ENCODE results near the gene TNFSF18.

The TNFSF18 gene

DNA sequence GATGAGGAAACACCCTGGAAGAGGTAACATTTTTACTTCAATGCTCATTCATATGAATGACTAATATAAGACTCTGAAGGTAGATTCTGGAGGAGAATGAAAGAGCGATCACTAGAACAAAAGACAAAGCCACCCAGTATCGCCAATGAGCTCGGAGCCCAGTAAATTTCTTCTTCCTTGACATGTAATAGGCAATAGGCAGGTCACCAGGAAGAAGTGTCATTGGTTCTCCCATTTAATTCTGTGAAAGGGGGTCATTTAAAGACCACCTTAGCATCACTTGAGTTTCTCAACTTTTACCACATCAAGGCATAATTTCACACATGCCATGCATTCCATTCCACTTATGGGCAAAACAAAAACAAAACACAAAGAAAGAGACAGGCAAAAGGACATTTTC is 7.9 kb downstream of the TNFSF18 start:
- CTCF ChIA-PET: no interaction called here
- peaks cover 0 to 9% (median 4%) of the 10 kb centered on the region in 4 experiments for H3K4me1 ChIP-seq (ENCODE audit: control extremely low read depth in 1 of 4, control insufficient read depth in 4 of 4, insufficient read depth in 4 of 4, low read length in 3 of 4)
- WGBS (ENCODE audit: insufficient coverage): 100% methylated on average over 3 of the region's 3 CpGs
- POLR2A ChIA-PET: no interaction called here
- H3K9me3 ChIP-seq (ENCODE audit: control extremely low read depth in 1 of 5, control insufficient read depth in 4 of 5, insufficient read depth in 2 of 5, low read depth in 1 of 5, low read length in 4 of 5): no peaks in the 10 kb centered on the region
- H3K4me3 ChIP-seq (ENCODE audit: control insufficient read depth in 1 of 7, extremely low read depth in 1 of 7, insufficient read depth in 4 of 7, low read depth in 2 of 7, low read length in 6 of 7): no peak overlapping the region
- no peaks in the 10 kb centered on the region for H3K27me3 ChIP-seq (replicated peaks in 2 of 5; ENCODE audit: control insufficient read depth in 4 of 5, insufficient read depth in 5 of 5, low read length in 4 of 5)
- DNase-seq: no peak
- no peak overlapping the region for H3K27ac ChIP-seq (ENCODE audit: insufficient read depth in 1 of 2, low read depth in 1 of 2, low read length in 2 of 2, poor library complexity in 1 of 2, severe bottlenecking in 2 of 2)
- no peaks in the 10 kb centered on the region for H3K36me3 ChIP-seq (ENCODE audit: control insufficient read depth in 4 of 4, insufficient read depth in 4 of 4, low read length in 3 of 4)

DNA sequence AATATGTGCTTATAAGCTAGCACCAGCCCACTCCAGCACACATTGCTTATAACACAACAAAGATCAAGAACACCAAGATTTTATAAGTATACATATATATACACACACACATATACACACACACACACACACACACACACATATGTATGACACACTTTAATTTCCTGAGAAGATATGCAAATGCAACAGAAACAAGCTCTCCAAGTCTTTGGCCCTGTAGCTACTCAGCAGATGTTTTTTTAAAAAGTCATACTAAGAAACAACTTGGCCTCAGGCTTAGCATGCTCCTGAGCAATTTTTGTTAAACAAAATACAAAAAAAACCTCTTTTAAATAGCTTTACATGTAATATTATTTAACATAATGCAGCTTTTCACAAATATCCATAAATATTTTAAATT is 11.1 kb downstream of the TNFSF18 start:
- no peaks in the 10 kb centered on the region for H3K36me3 ChIP-seq (ENCODE audit: control insufficient read depth in 4 of 4, insufficient read depth in 4 of 4, low read length in 3 of 4)
- POLR2A ChIA-PET: no interaction called here
- peaks cover 0 to 9% (median 4%) of the 10 kb centered on the region in 4 experiments for H3K4me1 ChIP-seq (ENCODE audit: control extremely low read depth in 1 of 4, control insufficient read depth in 4 of 4, insufficient read depth in 4 of 4, low read length in 3 of 4)
- H3K27me3 ChIP-seq (replicated peaks in 2 of 5; ENCODE audit: control insufficient read depth in 4 of 5, insufficient read depth in 5 of 5, low read length in 4 of 5): no peaks in the 10 kb centered on the region
- no peaks in the 10 kb centered on the region for H3K9me3 ChIP-seq (ENCODE audit: control extremely low read depth in 1 of 5, control insufficient read depth in 4 of 5, insufficient read depth in 2 of 5, low read depth in 1 of 5, low read length in 4 of 5)
- H3K27ac ChIP-seq (ENCODE audit: insufficient read depth in 1 of 2, low read depth in 1 of 2, low read length in 2 of 2, poor library complexity in 1 of 2, severe bottlenecking in 2 of 2): no peak overlapping the region
- DNase-seq: no peak
- CTCF ChIA-PET: interaction anchor here (1.7 kb wide), 1 partner anchor 164 kb away, joined by 7 read pairs; no protein-coding TSS in a partner anchor
- no peak overlapping the region for H3K4me3 ChIP-seq (ENCODE audit: control insufficient read depth in 1 of 7, extremely low read depth in 1 of 7, insufficient read depth in 4 of 7, low read depth in 2 of 7, low read length in 6 of 7)

DNA sequence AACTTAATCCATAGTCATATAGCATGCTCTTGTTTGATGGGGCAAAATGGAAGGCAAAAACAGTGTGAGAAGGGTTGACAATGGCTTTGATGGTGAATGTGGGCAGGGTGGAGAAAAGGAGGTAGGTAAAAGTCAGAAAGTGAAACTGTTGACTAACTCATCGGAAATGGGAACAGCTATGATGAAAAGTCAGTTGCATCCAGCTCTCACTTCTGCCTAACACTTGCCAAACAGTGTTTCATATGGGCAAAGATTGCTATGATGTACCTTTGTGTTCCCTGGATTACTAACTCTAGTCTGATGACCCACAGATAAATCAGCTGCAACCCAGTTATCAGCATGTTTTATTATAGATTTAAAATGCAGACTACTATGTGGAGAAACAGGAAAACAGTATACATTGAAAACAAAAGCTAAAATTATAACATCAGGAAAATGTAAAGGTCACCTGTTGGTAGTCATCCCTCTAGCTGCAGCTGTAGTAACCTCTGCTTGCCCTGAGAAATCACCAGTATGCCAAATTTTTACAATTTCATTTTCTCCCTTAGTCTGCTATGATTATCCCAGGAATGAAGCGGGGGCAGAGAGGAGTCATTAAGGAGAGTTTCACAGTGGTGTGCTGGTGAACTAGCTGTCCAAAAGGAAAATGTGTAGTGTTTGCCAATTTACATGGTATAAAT is 11.7 kb downstream of the TNFSF18 start:
- Histone ChIP-seq H3K9me3 (ENCODE audit: control extremely low read depth in 1 of 5, control insufficient read depth in 4 of 5, insufficient read depth in 2 of 5, low read depth in 1 of 5, low read length in 4 of 5) (no peaks in the 10 kb centered on the region), H3K27ac (ENCODE audit: insufficient read depth in 1 of 2, low read depth in 1 of 2, low read length in 2 of 2, poor library complexity in 1 of 2, severe bottlenecking in 2 of 2) (no peak overlapping the region), H3K36me3 (ENCODE audit: control insufficient read depth in 4 of 4, insufficient read depth in 4 of 4, low read length in 3 of 4) (no peaks in the 10 kb centered on the region), H3K4me3 (ENCODE audit: control insufficient read depth in 1 of 7, extremely low read depth in 1 of 7, insufficient read depth in 4 of 7, low read depth in 2 of 7, low read length in 6 of 7) (no peak overlapping the region), H3K4me1 (ENCODE audit: control extremely low read depth in 1 of 4, control insufficient read depth in 4 of 4, insufficient read depth in 4 of 4, low read length in 3 of 4) (peaks cover 0 to 9% (median 4%) of the 10 kb centered on the region in 4 experiments), H3K27me3 (replicated peaks in 2 of 5; ENCODE audit: control insufficient read depth in 4 of 5, insufficient read depth in 5 of 5, low read length in 4 of 5) (no peaks in the 10 kb centered on the region)
- POLR2A ChIA-PET: no interaction called here
- WGBS (ENCODE audit: insufficient coverage): 100% methylated on average over 2 of the region's 2 CpGs
- CTCF ChIA-PET: interaction anchor here (1.7 kb wide), 1 partner anchor 164 kb away, joined by 7 read pairs; no protein-coding TSS in a partner anchor
- no peak for DNase-seq

DNA sequence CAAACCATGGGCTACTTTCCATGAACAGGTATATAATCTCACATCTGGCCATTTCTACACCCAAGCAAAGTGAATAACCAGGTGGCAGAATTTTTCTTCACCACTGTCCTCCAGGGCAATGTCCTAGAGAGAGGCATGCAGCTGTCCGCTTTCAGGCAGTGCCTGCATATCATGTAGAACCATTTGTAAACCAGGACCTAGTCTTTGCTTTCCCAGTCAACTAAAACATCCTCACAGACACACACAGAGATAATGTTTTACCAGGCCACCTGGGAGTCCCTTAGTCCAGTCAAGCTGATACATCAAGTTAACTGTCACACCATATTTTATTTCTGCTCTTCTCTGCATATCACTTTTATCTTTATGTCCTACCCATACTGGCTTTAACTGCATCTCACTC is 26.2 kb downstream of the TNFSF18 start:
- ChIA-PET POLR2A (no interaction called here), CTCF (interaction anchor here (0.6 kb wide), 1 partner anchor 8 kb away, joined by 3 read pairs; no protein-coding TSS in a partner anchor)
- Histone ChIP-seq H3K27ac (ENCODE audit: insufficient read depth in 1 of 2, low read depth in 1 of 2, low read length in 2 of 2, poor library complexity in 1 of 2, severe bottlenecking in 2 of 2) (no peak overlapping the region), H3K4me1 (ENCODE audit: control extremely low read depth in 1 of 4, control insufficient read depth in 4 of 4, insufficient read depth in 4 of 4, low read length in 3 of 4) (peaks cover 0 to 3% (median 0%) of the 10 kb centered on the region in 4 experiments), H3K4me3 (ENCODE audit: control insufficient read depth in 1 of 7, extremely low read depth in 1 of 7, insufficient read depth in 4 of 7, low read depth in 2 of 7, low read length in 6 of 7) (no peak overlapping the region), H3K9me3 (ENCODE audit: control extremely low read depth in 1 of 5, control insufficient read depth in 4 of 5, insufficient read depth in 2 of 5, low read depth in 1 of 5, low read length in 4 of 5) (peaks cover 0 to 8% (median 2%) of the 10 kb centered on the region in 5 experiments), H3K36me3 (ENCODE audit: control insufficient read depth in 4 of 4, insufficient read depth in 4 of 4, low read length in 3 of 4) (no peaks in the 10 kb centered on the region), H3K27me3 (replicated peaks in 2 of 5; ENCODE audit: control insufficient read depth in 4 of 5, insufficient read depth in 5 of 5, low read length in 4 of 5) (no peaks in the 10 kb centered on the region)
- WGBS (ENCODE audit: insufficient coverage): 89% methylated on average over 1 of the region's 1 CpG
- DNase-seq: no peak

DNA sequence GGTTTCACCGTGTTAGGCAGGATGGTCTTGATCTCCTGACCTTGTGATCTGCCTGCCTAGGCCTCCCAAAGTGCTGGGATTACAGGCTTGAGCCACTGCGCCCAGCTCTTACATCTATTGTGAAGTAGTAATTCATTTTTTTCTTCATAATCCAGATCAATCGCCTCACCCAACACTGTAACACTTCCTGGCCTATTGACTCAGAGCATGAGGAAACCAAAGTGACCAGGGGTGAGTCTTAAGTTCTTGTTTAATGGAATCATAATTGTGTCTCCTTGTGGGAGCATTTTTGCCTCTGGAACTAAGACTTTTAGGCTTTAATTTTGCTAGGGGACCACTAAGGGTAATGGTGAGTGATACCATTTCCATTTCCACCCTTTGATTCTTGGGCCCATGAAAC is 27.4 kb downstream of the TNFSF18 start:
- no peak for DNase-seq
- no peak overlapping the region for H3K4me3 ChIP-seq (ENCODE audit: control insufficient read depth in 1 of 7, extremely low read depth in 1 of 7, insufficient read depth in 4 of 7, low read depth in 2 of 7, low read length in 6 of 7)

DNA sequence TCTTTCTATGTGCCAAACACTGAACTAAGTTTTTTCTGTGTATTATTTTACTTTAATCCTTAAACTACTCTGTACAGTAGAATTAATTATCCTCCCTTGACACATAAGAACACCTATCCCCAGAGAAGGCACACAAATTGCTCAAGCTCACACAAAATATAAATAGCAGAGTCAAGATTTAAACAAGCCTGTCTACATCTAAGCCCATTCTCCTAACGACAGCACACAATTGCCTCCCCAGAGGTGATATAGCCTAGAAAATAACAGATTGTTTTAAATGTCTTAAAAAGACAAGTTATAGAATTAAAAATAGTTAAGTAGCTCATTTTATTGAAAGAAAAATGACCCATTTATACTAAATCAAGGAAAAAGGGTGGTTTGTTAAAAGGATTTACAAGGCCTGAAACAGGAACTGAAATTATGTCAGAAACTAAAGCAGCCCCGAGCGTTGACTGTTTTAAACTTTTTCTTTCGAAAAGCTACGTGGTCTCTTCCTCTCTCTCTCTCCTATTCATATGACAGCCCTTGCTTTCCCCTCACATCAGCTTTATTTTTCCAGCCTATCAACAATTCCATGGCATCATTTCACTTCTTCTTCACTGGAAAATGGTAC is 30.5 kb downstream of the TNFSF18 start:
- Histone ChIP-seq H3K27ac (ENCODE audit: insufficient read depth in 1 of 2, low read depth in 1 of 2, low read length in 2 of 2, poor library complexity in 1 of 2, severe bottlenecking in 2 of 2) (no peak overlapping the region), H3K36me3 (ENCODE audit: control insufficient read depth in 4 of 4, insufficient read depth in 4 of 4, low read length in 3 of 4) (no peaks in the 10 kb centered on the region), H3K4me1 (ENCODE audit: control extremely low read depth in 1 of 4, control insufficient read depth in 4 of 4, insufficient read depth in 4 of 4, low read length in 3 of 4) (peaks cover 4 to 37% (median 14%) of the 10 kb centered on the region in 4 experiments), H3K27me3 (replicated peaks in 2 of 5; ENCODE audit: control insufficient read depth in 4 of 5, insufficient read depth in 5 of 5, low read length in 4 of 5) (no peaks in the 10 kb centered on the region), H3K9me3 (ENCODE audit: control extremely low read depth in 1 of 5, control insufficient read depth in 4 of 5, insufficient read depth in 2 of 5, low read depth in 1 of 5, low read length in 4 of 5) (peaks cover 0 to 6% (median 0%) of the 10 kb centered on the region in 5 experiments), H3K4me3 (ENCODE audit: control insufficient read depth in 1 of 7, extremely low read depth in 1 of 7, insufficient read depth in 4 of 7, low read depth in 2 of 7, low read length in 6 of 7) (no peak overlapping the region)
- ChIA-PET POLR2A (no interaction called here), CTCF (interaction anchor here (0.9 to 1.6 kb wide), 2 partner anchors 11 to 278 kb away, joined by 3 to 4 read pairs; no protein-coding TSS in a partner anchor)
- WGBS (ENCODE audit: insufficient coverage): 91% methylated on average over 4 of the region's 5 CpGs
- DNase-seq: no peak

More for the DNA sequence above, 27.4 kb downstream of the TNFSF18 start:
- Histone ChIP-seq H3K9me3 (ENCODE audit: control extremely low read depth in 1 of 5, control insufficient read depth in 4 of 5, insufficient read depth in 2 of 5, low read depth in 1 of 5, low read length in 4 of 5) (peaks cover 0 to 8% (median 2%) of the 10 kb centered on the region in 5 experiments), H3K27me3 (replicated peaks in 2 of 5; ENCODE audit: control insufficient read depth in 4 of 5, insufficient read depth in 5 of 5, low read length in 4 of 5) (no peaks in the 10 kb centered on the region), H3K4me1 (ENCODE audit: control extremely low read depth in 1 of 4, control insufficient read depth in 4 of 4, insufficient read depth in 4 of 4, low read length in 3 of 4) (peaks cover 0 to 10% (median 0%) of the 10 kb centered on the region in 4 experiments), H3K36me3 (ENCODE audit: control insufficient read depth in 4 of 4, insufficient read depth in 4 of 4, low read length in 3 of 4) (no peaks in the 10 kb centered on the region), H3K27ac (ENCODE audit: insufficient read depth in 1 of 2, low read depth in 1 of 2, low read length in 2 of 2, poor library complexity in 1 of 2, severe bottlenecking in 2 of 2) (no peak overlapping the region)
- WGBS (ENCODE audit: insufficient coverage): 100% methylated on average over 1 of the region's 3 CpGs
- ChIA-PET POLR2A (no interaction called here), CTCF (no interaction called here)

DNA sequence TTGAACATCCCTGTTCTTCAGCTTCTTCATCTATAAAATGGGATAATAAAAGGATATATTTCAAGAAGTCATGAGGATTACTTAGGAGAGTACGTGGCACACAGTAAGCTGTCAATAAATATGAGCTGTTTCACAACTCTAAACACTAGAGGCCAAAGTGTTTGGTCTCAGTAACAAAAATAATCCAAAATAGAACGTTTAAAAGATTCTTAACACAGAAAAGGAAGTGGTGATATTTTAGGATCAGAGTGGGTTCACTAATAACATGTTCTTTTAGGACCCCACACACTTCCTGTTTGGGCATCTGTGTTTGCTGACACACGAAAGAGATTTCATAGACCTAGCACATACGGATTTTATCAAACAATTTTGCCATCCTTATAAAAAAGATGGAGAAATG is 32.9 kb downstream of the TNFSF18 start:
- CTCF ChIA-PET: interaction anchor here (0.7 to 2.0 kb wide), 6 partner anchors 19 to 402 kb away, joined by 3 to 6 read pairs (median 3); no protein-coding TSS in a partner anchor
- no peaks in the 10 kb centered on the region for H3K36me3 ChIP-seq (ENCODE audit: control insufficient read depth in 4 of 4, insufficient read depth in 4 of 4, low read length in 3 of 4)
- no peaks in the 10 kb centered on the region for H3K27me3 ChIP-seq (replicated peaks in 2 of 5; ENCODE audit: control insufficient read depth in 4 of 5, insufficient read depth in 5 of 5, low read length in 4 of 5)
- peak overlapping the region in 1 of 2 experiments; percentile 19 for H3K27ac ChIP-seq (ENCODE audit: insufficient read depth in 1 of 2, low read depth in 1 of 2, low read length in 2 of 2, poor library complexity in 1 of 2, severe bottlenecking in 2 of 2)
- peaks cover 0 to 1% (median 0%) of the 10 kb centered on the region in 5 experiments for H3K9me3 ChIP-seq (ENCODE audit: control extremely low read depth in 1 of 5, control insufficient read depth in 4 of 5, insufficient read depth in 2 of 5, low read depth in 1 of 5, low read length in 4 of 5)
- POLR2A ChIA-PET: interaction anchor here (0.7 kb wide), 1 partner anchor 1791 kb away, joined by 5 read pairs; no protein-coding TSS in a partner anchor
- WGBS (ENCODE audit: insufficient coverage): 0% methylated on average over 2 of the region's 4 CpGs
- peaks cover 4 to 42% (median 14%) of the 10 kb centered on the region in 4 experiments for H3K4me1 ChIP-seq (ENCODE audit: control extremely low read depth in 1 of 4, control insufficient read depth in 4 of 4, insufficient read depth in 4 of 4, low read length in 3 of 4)
- H3K4me3 ChIP-seq (ENCODE audit: control insufficient read depth in 1 of 7, extremely low read depth in 1 of 7, insufficient read depth in 4 of 7, low read depth in 2 of 7, low read length in 6 of 7): no peak overlapping the region
- peak; percentile 6 to 76 (median 61) for DNase-seq

Data from common myeloid progenitor, CD34-positive (primary cell).